22Rv1 (cell line): ENCODE measurements around the gene ANGPTL4.

Experiments used
- H3K27ac ChIP-seq: fragments of 450-650 bp; 2 replicates; pipeline ENCODE4 v1.5.1; 2017
- ZFX ChIP-seq: fragments of 450-650 bp; IDR thresholded peaks from 2 replicates; pipeline ENCODE4 v1.6.1; 2017; ENCODE audit warnings: antibody characterized with exemption, borderline replicate concordance
- TF ChIP-seq, protein P1 (sequence below): fragments of 450-650 bp; IDR thresholded peaks from 2 replicates; pipeline ENCODE4 v1.5.1; 2017; ENCODE audit warnings: mild to moderate bottlenecking

Gene ANGPTL4

DNA sequence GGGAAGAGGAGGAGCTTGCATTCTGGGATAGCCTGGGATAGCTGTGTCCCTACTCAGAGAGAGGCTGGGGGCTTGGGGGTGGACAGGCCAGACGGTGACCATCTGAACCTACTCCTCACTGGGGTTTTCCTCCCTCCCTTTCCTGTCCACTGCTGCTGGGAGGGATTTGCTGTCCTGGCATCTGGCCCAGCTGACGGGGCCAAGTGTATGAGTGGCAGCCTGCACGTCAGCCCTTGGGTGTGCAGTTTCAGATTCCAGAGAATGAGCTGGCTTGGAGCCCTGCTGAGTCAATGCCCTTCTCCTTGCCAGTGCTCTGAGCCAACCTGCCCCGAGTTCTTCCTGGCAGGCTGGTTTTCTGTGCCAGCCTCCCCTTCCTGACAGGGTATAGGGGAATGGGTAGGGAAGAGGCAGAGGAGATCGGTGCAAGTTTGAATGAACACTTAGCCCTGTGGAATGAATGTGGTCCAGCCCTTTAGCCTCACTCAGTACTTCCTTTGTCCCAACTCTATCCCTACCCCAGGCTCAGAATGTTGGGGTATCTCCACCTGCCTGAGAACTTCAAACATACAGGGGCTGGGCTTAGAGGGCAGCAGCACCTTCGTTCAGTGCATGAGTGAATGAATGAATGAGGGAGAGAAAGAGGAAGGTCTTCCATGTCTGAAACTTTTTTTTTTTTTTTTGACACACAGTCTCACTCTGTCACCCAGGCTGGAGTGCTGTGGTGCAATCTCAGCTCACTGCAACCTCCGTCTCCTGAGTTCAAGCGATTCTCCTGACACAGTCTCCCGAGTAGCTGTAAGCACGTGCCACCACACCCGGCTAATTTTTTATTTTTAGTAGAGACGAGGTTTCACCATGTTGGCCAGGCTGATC is 1.8 kb upstream of the ANGPTL4 start:
- peak overlapping the region; percentile 96 for H3K27ac ChIP-seq

DNA sequence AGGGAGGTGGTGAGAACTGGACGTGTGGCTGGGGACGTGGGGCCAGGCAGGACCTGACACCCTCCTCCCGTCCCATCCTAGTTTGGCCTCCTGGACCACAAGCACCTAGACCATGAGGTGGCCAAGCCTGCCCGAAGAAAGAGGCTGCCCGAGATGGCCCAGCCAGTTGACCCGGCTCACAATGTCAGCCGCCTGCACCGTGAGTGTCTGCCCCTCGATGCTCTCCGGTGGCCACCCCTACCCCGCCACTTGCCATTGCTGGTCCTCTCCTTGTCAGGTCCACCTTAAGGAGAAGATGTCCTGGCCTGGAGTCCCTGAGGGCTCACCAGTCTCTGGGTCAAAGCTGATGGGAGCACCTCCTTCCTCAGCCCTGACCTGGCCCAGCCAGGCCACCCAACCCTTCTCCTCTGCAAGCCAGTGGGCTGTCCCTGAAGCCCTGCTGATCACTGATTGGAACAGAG is 2.2 kb downstream of the ANGPTL4 start:
- TF ChIP-seq, protein P1, sequence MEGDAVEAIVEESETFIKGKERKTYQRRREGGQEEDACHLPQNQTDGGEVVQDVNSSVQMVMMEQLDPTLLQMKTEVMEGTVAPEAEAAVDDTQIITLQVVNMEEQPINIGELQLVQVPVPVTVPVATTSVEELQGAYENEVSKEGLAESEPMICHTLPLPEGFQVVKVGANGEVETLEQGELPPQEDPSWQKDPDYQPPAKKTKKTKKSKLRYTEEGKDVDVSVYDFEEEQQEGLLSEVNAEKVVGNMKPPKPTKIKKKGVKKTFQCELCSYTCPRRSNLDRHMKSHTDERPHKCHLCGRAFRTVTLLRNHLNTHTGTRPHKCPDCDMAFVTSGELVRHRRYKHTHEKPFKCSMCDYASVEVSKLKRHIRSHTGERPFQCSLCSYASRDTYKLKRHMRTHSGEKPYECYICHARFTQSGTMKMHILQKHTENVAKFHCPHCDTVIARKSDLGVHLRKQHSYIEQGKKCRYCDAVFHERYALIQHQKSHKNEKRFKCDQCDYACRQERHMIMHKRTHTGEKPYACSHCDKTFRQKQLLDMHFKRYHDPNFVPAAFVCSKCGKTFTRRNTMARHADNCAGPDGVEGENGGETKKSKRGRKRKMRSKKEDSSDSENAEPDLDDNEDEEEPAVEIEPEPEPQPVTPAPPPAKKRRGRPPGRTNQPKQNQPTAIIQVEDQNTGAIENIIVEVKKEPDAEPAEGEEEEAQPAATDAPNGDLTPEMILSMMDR, result no peak
- no peak for TF ChIP-seq ZFX

More for the DNA sequence above, 1.8 kb upstream of the ANGPTL4 start:
- TF ChIP-seq ZFX, result no peak
- TF ChIP-seq, protein P1, result no peak

DNA sequence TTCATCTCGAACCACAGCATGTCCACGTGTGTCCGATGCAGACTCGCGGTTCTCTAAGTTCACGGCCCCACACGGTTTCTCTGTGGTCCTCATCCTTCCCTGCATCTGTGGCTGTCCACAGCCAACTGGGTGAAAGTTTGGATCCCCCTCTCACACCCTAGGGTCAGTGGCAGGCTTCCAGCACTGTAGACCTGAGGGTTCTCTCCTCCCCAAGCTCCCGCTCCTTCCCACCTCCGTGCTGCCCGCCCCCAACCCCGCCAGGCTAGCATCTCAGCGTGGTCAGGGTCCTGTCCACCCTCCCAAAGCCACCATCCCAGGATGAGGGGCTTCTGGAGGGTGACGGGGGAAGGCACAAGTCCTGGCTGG is 3.0 kb downstream of the ANGPTL4 start:
- TF ChIP-seq, protein P1, result no peak
- no peak for TF ChIP-seq ZFX
- H3K27ac ChIP-seq, result peak overlapping the region; percentile 96; the same call in 1 of the 2 replicates

More for the DNA sequence above, 2.2 kb downstream of the ANGPTL4 start:
- H3K27ac ChIP-seq, result peak overlapping the region; percentile 96

DNA sequence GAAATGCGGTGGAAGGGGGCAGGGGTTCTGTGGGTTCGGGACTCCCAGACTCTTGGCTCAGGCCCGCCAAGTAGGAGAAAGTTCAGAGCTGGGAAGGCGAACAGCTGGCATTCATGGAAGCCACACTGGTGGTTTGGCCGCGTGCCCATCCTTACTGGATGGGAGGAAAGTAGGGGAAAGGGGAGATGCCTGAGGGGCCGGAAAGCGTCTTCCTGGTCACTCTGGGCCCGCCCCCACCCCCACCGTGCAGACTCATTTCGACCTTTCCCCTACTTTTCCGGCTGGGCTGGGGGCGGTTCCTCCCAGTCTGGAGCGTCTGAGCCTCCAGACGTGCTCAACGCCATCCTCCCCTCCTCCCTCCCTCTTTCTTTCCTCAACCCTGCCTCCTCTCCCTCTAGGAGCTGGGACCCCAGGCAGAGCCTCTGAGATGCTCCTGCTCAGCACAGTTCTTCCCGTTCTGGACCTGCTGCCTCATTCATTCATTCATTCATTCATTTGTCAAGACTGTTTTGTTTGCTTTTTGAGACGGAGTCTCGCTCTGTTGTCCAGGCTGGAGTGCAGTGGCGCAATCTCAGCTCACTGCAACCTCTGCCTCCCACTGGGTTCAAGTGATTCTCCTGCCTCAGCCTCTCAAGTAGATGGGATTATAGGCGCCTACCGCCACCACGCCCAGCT is 3.5 kb downstream of the ANGPTL4 start:
- peak overlapping the region; percentile 96; the same call in 1 of the 2 replicates for H3K27ac ChIP-seq
- no peak for TF ChIP-seq ZFX
- TF ChIP-seq, protein P1, result no peak

DNA sequence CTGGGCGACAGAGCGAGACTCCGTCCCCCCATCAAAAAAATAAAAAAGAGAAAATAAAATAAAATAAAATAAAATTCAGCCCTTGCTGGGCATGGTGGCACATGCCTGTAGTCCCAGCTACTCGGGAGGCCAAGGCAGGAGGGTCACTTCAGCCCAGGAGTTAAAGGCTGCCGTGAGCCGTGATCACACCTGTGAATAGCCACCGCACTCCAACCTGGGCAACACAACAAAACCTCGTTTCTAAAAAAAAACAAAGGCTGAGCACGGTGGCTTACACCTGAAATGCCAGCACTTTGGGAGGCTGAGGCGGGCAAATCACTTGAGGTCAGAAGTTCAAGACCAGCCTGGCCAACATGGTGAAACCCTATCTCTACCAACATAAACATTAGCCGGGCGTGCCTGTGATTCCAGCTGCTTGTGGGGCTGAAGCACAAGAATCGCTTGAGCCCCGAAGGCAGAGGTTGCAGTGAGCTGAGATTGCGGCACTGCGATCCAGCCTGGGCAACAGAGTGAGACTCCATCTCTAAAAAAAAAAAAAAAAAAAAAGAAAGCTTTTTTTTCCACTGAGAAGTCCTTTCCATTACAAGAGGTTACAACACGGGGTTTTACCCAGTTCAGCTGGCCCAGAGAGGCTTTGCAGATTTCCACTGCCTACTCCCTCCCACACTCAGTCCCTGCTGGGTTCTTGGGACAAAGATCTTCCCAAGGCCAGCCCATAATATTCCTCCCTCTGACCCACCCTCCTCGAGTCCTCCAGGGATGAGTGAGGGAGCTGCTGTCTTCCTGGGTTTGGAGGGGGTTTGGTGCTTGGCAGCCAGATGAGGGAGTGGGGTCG is 6.4 kb downstream of the ANGPTL4 start:
- TF ChIP-seq, protein P1, result no peak
- no peak for TF ChIP-seq ZFX
- peak overlapping the region; percentile 96 for H3K27ac ChIP-seq

DNA sequence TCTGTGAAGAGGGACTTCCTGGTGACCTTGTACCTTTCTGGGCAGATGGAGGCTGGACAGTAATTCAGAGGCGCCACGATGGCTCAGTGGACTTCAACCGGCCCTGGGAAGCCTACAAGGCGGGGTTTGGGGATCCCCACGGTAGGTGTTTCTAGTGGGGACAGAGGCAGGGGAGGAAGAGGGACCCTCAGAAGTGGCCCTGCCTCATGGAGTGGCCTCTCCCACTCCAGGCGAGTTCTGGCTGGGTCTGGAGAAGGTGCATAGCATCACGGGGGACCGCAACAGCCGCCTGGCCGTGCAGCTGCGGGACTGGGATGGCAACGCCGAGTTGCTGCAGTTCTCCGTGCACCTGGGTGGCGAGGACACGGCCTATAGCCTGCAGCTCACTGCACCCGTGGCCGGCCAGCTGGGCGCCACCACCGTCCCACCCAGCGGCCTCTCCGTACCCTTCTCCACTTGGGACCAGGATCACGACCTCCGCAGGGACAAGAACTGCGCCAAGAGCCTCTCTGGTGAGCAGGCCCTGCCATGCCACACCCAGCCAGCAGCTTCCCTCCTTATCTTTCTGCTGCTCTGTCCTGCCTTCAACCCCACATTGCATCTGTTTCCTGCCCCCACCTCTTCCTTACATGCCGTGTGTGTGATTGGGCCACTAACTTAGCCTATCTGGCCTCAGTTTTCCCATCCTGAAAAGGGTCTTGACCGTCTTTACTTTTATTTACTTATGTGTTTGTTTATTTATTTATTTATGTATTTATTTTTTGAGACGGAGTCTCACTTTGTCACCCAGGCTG is 7.3 kb downstream of the ANGPTL4 start:
- H3K27ac ChIP-seq, result peak overlapping the region; percentile 96
- no peak for TF ChIP-seq ZFX
- TF ChIP-seq, protein P1, result no peak
